Measurements from ENCODE around the gene FOLR3.

FOLR3 gene

GRCh38 chr11:72174302-72175070, 39.0 kb downstream of the FOLR3 start:
- ATAC-seq = no peak
- TF ChIP-seq PATZ1 (CRISPR knock-in tag; IDR thresholded peaks at IDR 0.05; ENCODE audit: borderline replicate concordance) (no peak), ZNF70 (CRISPR knock-in tag; IDR thresholded peaks at IDR 0.05) (no peak), CSDC2 (CRISPR knock-in tag; IDR thresholded peaks at IDR 0.05) (no peak), ESRRG (CRISPR knock-in tag; IDR thresholded peaks at IDR 0.05) (no peak), ZNF8 (CRISPR knock-in tag; IDR thresholded peaks at IDR 0.05) (no peak), OSR1 (CRISPR knock-in tag; IDR thresholded peaks at IDR 0.05) (no peak), ZC3H10 (CRISPR knock-in tag; IDR thresholded peaks at IDR 0.05) (no peak), TSHZ2 (CRISPR knock-in tag; IDR thresholded peaks at IDR 0.05) (no peak), GLIS3 (CRISPR knock-in tag; IDR thresholded peaks at IDR 0.05) (no peak), CREB5 (CRISPR knock-in tag; IDR thresholded peaks at IDR 0.05; ENCODE audit: low read depth) (no peak), TOX (CRISPR knock-in tag; IDR thresholded peaks at IDR 0.05; ENCODE audit: borderline replicate concordance) (no peak), ARNTL (CRISPR knock-in tag; IDR thresholded peaks at IDR 0.05; ENCODE audit: borderline replicate concordance, low read depth) (no peak), CSRNP3 (CRISPR knock-in tag; IDR thresholded peaks at IDR 0.05) (no peak), SNAI2 (CRISPR knock-in tag; IDR thresholded peaks at IDR 0.05) (no peak), ZFP3 (CRISPR knock-in tag; IDR thresholded peaks at IDR 0.05) (no peak)

GRCh38 chr11:72177656-72178055, 42.1 kb downstream of the FOLR3 start:
- TF ChIP-seq ARNTL (CRISPR knock-in tag; IDR thresholded peaks at IDR 0.05; ENCODE audit: borderline replicate concordance, low read depth) = no peak
- no peak for TF ChIP-seq PPARA (CRISPR knock-in tag; IDR thresholded peaks at IDR 0.05; ENCODE audit: borderline replicate concordance)
- ATAC-seq = no peak

GRCh38 chr11:72179049-72179803, 43.7 kb downstream of the FOLR3 start:
- no peak for ATAC-seq
- no peak for TF ChIP-seq ZC3H10 (CRISPR knock-in tag; IDR thresholded peaks at IDR 0.05)
- TF ChIP-seq TSHZ2 (CRISPR knock-in tag; IDR thresholded peaks at IDR 0.05) = no peak
- no peak for TF ChIP-seq SNAI2 (CRISPR knock-in tag; IDR thresholded peaks at IDR 0.05)
